HG03060 (cell line): ENCODE results near the gene LAMC2.
"Not testable (repeated sequence)": the region's sequence is repeated elsewhere in the genome, so short reads cannot be mapped to it uniquely, and the experiment has no call there.

Source experiments
- ATAC-seq: cut with Tn5 transposase; IDR thresholded peaks from one replicate; pipeline ENCODE4 v1.9.1; 2021; ENCODE audit warnings: low read depth, moderate number of reproducible peaks; ENCODE audit not compliant: unreplicated experiment

The LAMC2 gene

GRCh38 chr1:183234660-183235476 lies 48.8 kb downstream of the LAMC2 start:
- ATAC-seq, result no peak

- no peak for ATAC-seq
Observed at GRCh38 chr1:183235503-183235902, 49.4 kb downstream of the LAMC2 start.

- ATAC-seq, result no peak
Observed at GRCh38 chr1:183236158-183236725, 50.2 kb downstream of the LAMC2 start.

- ATAC-seq, result no peak
Observed at GRCh38 chr1:183237046-183237445, 51.0 kb downstream of the LAMC2 start.

GRCh38 chr1:183238071-183238470 lies 52.0 kb downstream of the LAMC2 start:
- no peak for ATAC-seq

- no peak for ATAC-seq
Observed at GRCh38 chr1:183239220-183239742, 53.2 kb downstream of the LAMC2 start.

GRCh38 chr1:183239793-183240525 lies 53.9 kb downstream of the LAMC2 start:
- no peak for ATAC-seq

GRCh38 chr1:183240526-183240825 lies 54.4 kb downstream of the LAMC2 start:
- ATAC-seq, result no peak

GRCh38 chr1:183240853-183241252 lies 54.8 kb downstream of the LAMC2 start:
- ATAC-seq, result not testable (repeated sequence)

- no peak for ATAC-seq
Observed at GRCh38 chr1:183241471-183241870, 55.4 kb downstream of the LAMC2 start.

- no peak for ATAC-seq
Observed at GRCh38 chr1:183242556-183242955, 56.5 kb downstream of the LAMC2 start.

GRCh38 chr1:183243161-183244050 lies 57.3 kb downstream of the LAMC2 start:
- ATAC-seq, result no peak

GRCh38 chr1:183244466-183244865 lies 58.4 kb downstream of the LAMC2 start:
- no peak for ATAC-seq

GRCh38 chr1:183245357-183245756 lies 59.3 kb downstream of the LAMC2 start:
- no peak for ATAC-seq

GRCh38 chr1:183246436-183246835 lies 60.4 kb downstream of the LAMC2 start:
- ATAC-seq, result no peak

GRCh38 chr1:183247066-183247465 lies 61.0 kb downstream of the LAMC2 start:
- ATAC-seq, result no peak

GRCh38 chr1:183247484-183247883 lies 61.4 kb downstream of the LAMC2 start:
- ATAC-seq, result no peak

- ATAC-seq, result no peak
Observed at GRCh38 chr1:183247931-183248330, 61.9 kb downstream of the LAMC2 start.

GRCh38 chr1:183248989-183249691 lies 63.1 kb downstream of the LAMC2 start:
- ATAC-seq, result no peak

GRCh38 chr1:183249941-183250452 lies 63.9 kb downstream of the LAMC2 start:
- ATAC-seq, result no peak
